OCI-M2 (cell line): ENCODE results near the gene NFIA.

Source experiments
- DNase-seq: peaks from one replicate; lab custom pipeline; 2025; ENCODE audit not compliant: unreplicated experiment; lab: John Stamatoyannopoulos, UW

NFIA gene

DNA sequence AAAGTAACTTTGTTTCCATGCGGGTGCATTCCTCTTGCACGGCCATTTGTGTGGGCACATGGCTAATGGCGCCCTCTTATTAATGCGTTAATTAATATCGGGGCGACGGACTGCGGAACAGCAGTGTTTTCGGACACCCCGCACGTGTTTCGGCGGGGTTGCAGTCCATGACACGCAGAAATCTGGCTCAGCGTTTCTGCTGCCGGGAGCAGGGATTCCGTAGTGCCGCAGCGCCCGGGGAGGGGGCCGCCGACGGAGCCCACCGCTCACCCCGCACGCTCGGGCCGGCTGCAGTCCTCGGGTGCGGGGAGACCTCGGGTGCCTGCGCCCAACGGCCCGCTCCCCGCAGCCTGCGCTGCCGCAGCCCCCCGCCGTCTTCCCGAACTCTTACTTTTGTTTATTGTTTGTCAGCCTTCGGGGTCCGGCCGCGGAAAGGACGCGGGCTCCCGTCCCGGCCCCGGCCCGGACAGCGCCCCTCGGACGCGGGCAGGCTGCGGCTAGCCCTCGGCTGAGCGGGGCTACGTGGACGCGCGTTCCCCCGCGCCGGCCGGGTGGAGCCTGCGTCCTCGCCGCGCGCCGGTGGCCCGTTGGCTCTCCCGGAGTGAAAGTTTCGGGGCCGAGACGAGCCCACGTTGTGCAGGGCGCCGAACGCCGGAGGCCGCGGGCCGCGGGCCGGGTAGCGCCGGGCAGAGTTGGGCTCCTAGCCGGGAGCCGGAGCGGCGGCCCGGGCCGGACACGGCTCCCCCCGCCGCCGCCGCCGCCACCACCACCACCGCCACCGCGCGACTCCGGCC lies 849 bp downstream of the NFIA start:
- no peak for DNase-seq

DNA sequence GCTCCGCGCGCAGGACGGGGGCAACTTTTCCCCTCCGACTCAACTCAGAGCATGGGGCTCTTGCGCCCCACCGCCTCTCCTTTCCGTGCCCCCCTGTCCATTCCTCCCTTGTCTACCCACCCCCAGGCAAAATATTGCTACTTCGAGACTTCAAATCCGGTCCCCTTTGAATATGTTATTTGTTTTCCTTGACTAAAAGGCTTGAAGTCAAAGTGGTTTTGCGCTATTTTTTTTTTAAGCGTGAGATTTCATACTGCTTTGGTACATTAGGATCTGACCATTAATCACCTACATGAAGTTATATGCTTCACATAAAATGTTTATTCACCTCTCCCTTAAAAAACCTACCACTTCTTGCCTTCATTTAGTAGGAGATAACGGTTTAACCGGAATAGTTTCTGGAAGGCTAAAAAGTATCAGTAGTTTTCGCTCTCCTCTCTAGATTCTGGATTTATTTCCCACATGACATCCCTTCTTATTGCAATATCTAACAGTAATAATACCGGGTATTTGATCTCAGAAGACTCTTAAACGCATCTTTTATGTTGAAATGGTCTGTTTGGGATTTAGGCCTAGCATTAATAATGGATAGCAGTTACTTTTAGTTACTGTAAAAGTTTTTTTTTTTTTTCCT lies 1.6 kb downstream of the NFIA start:
- no peak for DNase-seq

DNA sequence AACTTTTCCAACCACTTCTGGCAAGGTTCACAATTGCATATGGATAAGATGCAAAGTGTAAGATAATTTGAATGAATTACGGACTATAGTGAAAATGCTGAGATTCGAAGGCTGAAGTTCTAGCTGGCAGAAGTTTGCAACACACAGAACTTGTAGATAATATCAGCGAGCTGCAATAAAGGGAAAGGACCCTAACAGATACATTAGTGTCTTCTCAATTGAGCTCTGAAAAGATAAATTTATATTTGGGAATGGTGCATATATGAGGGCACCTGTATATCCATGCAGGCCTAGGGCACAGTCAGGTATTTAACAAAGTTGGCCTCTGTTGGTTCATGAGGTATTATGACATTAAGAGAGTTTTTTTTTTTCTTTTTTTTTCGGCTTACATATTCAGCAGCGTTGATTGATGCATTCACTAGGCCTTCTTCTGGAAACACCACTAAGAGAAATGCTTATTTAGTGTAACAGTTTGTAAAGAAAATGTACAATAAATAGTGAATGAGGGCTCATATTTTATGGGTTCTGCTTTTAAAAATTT lies 2.2 kb downstream of the NFIA start:
- DNase-seq, result no peak

DNA sequence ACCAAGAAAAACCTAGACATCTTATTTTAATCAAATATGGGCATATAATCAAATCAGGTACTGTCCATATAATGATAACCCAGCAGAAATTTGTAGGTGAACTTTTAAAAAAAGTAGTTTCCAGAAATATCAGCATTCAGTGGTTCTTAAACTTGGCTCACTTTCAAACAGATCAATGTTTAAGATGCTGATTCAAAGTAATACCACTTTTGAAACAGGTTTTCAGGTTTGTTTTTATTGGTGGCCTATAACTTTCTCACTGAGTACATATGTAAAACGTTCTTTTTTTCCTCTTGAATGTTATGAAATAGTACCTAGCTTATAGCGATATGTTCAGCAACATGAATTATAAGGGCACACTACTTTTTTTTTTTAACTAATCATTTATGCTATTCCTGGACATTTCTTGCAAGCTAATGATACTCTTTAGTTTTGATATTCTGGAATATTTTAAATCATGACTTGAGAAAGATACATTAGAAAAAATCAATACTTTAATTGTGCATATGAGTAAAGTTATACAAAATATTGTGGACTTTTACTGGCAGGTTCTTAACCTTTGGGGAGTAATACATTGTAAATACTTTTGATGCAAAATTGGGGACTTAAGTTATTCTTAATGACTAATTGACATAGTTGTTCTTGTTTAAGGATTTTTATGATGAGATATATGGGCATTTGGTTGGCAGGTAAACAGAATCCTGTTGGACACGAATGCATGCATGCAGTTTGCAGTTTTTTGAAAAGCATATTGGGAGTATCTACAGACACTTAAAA lies 3.0 kb downstream of the NFIA start:
- DNase-seq, result no peak

DNA sequence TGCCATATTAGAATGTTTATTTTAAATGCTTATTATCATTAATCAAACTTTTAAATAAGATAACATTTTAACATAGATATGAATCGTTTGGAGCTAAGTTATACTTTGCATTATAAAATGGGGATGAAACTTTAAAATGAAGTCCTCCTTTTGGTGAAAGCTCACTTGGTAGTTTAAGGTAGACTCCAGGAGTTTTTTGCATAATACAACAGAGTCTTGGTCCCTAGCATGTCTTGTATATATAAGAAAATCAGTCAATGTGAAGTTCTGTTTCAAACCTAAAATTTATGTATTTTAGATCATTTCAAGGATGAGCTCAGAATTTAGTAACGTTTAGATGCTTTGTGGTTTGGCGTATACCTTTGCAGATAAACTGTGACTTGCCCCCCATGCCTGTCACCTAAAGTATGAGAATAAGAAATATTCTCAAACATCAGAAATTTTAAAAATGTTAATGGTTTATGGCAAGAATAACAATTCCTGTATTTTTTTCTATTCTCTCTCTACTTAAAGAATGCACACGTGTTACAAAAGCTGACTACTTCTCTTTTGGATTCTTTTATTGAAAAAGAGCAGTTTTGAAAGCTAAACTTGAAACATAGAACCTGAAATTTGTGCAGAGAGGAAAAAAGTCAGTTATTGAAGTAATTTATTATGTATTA lies 3.8 kb downstream of the NFIA start:
- no peak for DNase-seq

DNA sequence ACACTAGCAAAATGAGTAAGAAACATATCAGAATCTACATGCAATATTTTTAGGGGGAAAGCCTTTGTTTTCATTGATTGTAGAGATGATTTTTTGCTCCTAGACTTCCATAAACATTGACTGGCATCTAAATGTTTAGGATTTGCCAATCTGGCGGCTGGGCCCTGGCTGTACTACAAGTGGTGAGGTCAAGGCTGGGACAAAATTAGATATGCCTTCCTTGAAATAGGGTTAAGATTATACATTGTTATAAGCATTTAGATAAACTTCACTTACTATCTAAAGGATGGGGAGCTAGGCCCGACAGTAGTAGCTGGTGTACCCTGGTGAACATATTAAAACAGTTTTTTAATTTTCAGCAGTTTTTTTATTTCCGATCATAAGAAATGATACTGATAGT lies 5.2 kb downstream of the NFIA start:
- no peak for DNase-seq

DNA sequence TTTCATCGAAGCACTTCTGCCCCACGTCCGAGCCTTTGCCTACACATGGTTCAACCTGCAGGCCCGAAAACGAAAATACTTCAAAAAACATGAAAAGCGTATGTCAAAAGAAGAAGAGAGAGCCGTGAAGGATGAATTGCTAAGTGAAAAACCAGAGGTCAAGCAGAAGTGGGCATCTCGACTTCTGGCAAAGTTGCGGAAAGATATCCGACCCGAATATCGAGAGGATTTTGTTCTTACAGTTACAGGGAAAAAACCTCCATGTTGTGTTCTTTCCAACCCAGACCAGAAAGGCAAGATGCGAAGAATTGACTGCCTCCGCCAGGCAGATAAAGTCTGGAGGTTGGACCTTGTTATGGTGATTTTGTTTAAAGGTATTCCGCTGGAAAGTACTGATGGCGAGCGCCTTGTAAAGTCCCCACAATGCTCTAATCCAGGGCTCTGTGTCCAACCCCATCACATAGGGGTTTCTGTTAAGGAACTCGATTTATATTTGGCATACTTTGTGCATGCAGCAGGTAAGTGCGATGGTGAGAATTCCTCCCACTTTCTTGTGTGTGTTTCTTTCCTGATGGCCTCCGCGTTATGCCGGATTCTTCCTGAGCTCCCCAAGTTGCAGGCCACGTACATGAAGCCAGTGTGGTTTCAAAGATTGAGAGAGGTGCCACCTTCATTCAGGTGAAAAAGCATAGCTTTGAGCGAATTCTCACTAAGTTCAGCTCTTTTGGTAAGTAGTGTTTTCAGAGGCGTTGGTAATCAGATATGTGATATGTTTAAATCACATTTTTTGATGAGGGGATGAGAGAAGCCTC lies 6.0 kb downstream of the NFIA start:
- DNase-seq, result no peak

DNA sequence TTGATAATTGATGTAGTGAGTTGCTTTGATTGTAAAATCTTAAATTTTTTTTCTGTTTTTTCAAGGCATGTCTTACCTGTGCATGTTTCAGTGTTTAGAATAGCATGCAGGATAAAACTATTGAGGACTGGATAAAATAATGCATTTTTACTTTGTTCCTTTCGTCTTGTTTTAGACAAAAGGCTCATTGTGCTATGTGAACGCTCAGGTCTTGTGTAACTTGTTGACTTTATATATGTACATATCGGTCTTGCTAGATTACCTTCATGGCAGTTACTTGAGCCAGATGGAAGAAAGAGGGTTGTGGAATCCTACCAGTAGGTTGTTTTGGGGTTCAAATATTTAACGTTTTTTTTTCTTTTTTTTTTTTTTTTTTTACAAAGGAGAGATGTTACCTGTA lies 7.0 kb downstream of the NFIA start:
- no peak for DNase-seq

DNA sequence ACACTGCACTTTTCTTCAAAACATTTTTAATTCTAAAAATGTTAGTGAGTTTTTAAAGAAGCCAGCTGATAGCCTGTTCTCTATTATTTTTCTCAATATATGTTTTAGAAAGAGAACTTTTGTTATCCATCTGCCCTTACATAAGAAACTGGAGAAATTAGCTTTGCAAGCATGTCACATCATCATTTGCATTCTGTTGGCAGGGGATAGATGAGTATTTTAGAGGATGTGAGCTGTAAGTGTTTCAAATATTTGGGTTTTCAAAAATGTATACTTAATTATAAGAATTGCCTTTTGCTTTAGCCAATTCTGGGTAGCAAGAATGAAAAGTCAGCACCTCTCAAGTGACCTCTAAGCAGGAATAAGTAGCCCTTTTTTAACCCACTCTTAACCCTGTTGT lies 7.4 kb downstream of the NFIA start:
- no peak for DNase-seq

DNA sequence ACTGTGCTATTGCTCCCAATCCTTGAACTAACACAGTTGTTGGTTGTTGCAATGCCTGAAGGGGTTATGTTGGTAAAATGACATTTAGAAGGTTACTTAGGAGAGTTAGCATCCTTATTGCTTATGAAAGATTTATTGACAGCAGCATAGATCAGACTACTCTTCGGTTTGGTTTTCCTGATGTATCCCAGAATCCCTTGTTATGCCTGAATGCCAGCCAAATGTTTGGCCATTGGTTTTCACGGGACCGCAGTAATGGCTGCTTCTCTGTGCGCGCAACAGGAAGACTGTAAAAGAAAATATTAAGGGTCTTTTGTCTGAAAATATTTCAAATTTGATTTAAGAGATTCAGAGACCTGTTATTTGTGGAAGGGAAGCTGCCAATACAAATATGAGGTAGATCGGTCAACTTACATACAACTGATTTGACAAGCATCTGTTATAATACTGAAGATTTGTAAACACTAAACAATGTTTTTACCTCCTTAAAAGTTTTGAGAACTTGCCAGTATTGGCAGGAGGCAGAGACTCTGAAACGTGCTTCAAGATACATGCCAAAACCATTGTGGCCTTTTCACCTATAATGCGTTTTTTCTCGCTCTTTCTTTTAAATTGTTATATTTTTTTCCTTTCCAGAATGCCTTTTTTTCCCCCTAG lies 8.3 kb downstream of the NFIA start:
- no peak for DNase-seq

DNA sequence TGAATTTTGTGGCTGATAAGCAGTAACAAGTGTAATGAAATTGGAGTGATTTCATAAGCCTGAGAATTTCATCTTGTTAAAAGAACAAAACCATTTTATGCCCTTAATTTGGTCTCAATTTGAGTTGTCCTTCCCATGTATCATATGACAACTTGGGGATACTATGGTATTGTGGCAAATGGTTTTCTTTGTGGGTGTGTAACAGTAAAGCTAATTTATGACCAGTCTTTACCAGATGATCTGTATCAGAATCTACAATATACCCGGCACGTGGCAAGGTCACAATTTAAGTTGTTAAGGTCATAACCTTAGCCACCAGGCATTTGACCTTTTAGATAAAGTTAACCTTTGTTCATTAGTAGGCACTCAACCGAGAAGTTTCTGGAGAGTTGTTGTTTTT lies 9.1 kb downstream of the NFIA start:
- DNase-seq, result no peak

DNA sequence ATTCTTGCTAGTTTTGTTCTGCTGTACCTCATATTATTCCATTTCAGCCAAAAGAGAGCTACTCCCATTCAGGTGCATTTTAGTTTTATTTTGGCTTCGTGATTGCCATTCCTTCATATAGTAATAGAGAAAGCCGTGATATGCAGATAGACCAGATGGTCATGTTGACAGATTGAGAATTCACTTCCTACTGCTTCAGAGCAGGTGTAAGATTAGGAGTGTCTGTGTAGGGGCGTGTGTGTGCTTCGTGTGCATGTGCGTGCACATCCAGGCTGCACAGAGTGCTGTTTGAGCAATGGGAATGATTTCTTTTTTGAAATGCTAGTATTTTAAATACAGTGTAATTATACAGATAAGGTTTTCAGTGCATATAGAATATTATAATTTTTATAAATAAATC lies 10.3 kb downstream of the NFIA start:
- no peak for DNase-seq

DNA sequence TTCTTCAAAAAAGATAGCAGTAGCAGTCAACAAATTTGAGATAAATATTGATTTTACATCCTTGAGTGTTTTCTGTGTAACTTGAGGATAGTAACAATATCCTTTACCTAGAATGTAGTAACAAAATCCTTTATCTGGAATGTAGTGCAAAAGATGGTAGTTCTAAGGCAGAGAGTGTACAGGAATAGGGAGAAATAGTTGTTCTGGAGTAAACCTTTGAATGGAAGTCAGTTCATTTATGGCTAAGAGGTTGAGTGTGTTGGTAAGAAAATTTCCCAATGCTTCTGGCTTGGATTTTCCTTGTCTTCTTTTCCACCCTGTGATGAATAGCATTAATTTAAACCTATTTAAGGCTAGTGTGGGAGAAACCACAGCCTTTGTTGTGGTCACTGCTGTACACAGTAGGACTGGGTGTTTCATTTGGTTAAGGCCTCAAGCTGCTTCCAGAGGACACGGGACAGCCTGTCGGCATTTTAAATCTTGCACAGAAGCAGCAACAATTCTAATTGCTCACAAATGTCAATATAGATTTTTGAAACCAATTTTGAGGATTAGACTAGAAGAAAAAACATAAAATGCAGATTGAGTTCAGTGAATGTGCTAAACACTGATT lies 11.3 kb downstream of the NFIA start:
- DNase-seq, result no peak

DNA sequence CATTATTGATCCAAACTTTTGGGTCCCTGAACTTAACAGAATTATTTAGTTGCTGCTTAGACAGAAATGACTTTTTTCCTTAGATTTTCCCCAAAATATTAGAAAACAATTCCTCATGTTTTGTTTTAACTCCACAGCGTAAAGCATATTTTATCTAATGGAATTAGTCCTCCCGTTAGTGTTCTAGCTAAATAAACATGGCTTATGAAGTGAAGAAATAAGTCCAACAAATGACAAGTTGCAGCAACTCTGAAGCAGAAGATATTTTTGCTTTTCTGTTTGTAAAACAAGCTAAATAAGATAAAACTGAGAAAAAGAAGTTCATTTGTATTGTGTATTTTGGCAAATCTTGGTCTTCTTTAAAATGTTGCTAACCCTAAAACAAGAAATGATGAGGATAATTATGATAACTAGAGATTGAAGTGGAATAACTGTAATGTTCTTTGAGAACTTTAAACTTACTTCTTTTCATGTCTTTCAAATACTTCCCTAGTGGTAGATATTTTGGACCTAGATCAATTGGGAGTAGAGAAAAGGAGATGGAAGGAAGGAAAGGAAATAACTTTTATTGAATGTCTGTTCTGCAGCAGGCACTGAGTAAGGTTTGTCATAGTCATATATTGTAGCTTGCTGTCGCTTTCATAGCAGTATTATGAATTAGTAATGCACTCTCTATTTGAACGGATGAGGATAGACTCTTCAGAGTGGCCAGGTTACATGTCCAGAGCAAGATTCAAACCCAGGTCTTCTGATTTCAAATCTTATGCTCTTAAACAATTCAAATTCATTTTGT lies 12.5 kb downstream of the NFIA start:
- DNase-seq, result no peak

DNA sequence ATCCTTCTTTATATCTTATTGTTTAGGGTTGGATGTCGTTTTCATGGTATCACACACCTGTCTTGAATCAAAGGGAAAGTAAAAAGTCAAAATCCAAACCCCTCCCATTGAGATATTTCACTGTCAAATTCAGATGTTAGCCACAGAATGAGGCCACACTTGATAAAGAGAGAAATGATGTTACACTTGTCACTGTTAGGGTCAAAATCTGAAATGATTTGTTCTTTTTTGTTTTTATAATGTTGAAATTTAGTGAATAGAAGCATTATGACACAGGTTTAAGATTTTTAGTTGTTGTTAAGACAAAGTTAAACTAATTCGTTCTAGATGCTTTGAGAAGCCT lies 13.1 kb downstream of the NFIA start:
- no peak for DNase-seq

DNA sequence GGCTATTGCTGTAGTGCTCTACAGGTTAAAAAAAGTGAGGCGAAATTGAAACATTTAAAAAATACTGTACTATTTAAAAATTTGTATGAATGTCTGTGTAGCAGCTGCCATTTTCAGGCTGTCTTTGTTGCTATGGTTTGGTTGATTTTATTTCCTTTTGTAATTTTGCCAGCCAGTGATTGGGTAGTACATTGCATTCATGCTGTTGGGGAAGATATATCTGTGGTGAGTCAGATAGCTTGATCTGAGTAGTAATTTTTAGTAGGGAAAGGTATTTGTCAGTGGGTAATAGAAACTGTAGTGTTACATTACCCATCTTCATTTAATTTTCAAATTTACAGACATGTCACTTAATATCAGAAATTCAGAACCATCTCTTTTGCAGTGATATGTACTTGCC lies 15.0 kb downstream of the NFIA start:
- no peak for DNase-seq

DNA sequence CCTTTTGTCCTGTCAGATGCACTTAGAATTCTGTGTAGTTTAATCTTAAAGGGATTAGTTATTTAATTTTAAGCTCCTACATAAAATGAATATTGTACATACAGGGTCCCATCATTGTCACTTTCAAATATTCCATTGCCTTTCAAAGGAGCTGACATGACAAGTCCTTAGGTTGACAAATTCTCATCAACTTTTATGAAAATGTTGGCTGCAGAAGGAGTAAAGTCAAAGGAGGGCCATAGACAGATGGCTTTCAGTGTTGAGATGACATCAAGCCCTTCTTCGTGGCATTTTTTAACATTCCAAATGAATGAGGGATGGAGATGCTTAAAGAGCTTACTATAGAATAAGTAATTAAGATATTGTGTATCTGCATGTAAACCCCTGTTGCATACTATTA lies 15.4 kb downstream of the NFIA start:
- DNase-seq, result no peak

DNA sequence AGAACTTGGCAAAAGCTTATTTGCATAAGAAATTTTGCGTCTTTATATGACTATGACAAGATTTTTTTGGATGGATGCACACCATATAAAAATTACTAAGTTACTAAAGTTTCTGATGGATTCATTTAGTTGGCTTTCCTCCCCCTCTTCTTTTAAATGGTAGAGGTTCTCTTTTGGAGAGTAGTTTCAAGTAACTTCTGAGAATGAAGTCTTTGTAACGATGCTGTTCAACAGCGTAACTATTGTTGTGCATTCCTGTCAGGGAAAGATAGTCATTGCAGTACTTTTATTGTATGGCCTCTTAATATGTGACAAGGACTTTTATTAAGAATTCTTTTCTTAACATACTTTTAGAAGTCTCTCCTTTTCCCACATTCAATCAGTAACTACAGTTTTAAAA lies 16.0 kb downstream of the NFIA start:
- DNase-seq, result no peak

DNA sequence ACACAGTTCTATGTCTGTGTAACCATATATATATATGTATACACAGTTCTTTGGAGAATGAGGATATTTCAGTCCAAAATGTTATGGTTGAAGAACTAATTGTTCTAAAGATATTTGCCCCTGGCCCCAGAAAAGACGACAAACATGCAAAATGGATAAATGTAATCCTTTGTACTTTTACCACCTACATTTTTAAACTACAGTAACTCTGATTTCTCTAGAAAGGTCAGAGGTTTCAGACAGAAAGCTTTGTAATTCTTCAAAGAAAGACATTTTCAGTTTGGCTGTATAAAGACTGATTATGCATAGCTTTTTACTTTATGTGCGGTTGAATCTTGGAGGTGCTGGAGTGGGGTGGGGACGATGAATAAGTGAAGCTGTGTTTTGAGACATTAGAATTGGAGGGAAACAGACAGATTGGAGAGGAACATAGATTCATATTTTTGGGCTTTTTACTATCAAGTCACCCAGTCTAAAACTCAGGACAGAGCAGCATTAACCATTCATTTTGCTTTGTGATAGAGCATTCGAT lies 16.6 kb downstream of the NFIA start:
- DNase-seq, result no peak
